ENCODE measurements around the gene STAMBP. TPM values are rescaled to one million over a fixed set of nuclear protein-coding genes. Genes with fewer than 3 reads are reported as not detected.

The STAMBP gene
- total RNA-seq, 1 donor from 2014 or later, result 39.1 TPM

- Mint-ChIP-seq H3K4me1 (ENCODE audit: unreplicated experiment) (peaks cover 24% of the 10 kb centered on the region), H3K27me3 (ENCODE audit: unreplicated experiment) (no peaks in the 10 kb centered on the region), H3K27ac (ENCODE audit: unreplicated experiment) (no peak overlapping the region), H3K4me3 (ENCODE audit: unreplicated experiment) (no peak overlapping the region), H3K36me3 (ENCODE audit: unreplicated experiment) (peaks cover 25% of the 10 kb centered on the region), H3K9me3 (ENCODE audit: unreplicated experiment) (no peaks in the 10 kb centered on the region)
- no peak for DNase-seq (ENCODE audit: extremely low spot score, unreplicated experiment)
- TF ChIP-seq, protein P1, sequence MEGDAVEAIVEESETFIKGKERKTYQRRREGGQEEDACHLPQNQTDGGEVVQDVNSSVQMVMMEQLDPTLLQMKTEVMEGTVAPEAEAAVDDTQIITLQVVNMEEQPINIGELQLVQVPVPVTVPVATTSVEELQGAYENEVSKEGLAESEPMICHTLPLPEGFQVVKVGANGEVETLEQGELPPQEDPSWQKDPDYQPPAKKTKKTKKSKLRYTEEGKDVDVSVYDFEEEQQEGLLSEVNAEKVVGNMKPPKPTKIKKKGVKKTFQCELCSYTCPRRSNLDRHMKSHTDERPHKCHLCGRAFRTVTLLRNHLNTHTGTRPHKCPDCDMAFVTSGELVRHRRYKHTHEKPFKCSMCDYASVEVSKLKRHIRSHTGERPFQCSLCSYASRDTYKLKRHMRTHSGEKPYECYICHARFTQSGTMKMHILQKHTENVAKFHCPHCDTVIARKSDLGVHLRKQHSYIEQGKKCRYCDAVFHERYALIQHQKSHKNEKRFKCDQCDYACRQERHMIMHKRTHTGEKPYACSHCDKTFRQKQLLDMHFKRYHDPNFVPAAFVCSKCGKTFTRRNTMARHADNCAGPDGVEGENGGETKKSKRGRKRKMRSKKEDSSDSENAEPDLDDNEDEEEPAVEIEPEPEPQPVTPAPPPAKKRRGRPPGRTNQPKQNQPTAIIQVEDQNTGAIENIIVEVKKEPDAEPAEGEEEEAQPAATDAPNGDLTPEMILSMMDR (IDR thresholded peaks at IDR 0.05), result no peak
Observed at GRCh38 chr2:73836141-73836943, 7.6 kb downstream of the STAMBP start.

DNA sequence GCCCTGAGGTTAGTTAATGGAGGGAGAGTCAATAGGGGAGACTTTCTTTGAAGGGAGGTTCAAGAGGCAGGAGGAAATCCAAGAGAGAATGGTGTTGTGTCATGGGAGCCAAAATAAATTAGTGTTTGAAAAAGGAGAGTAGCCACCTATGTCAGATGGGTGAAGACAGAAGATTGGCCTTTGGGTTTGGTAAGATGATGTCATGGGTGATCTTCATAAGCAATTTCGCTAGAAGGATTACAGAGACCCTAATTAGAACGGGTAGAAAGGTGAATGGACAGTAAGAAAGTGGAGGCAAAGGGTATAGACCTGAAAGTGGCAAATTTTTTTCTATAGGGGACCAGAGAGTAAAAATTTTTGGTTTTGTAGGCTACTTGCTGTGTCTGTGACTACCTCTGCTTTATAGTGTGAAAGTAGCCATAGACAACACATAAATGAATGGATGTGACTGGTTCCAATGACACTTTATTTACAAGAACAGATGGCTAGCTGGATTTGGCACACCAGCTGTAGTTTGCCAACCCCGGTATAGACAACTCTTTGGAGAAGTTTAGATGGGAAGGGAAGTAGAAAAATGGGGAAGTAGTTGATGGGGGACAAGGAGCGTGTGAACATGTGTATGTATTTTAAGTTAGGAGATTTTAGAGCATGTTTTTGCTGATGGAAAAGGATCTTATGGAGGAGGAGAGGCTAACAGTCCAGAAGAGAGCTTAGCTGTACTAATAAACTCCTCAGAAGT lies 9.3 kb downstream of the STAMBP start:
- TF ChIP-seq, protein P1 (IDR thresholded peaks at IDR 0.05), result no peak
- Mint-ChIP-seq H3K27ac (ENCODE audit: unreplicated experiment) (peak overlapping the region; percentile 15), H3K4me1 (ENCODE audit: unreplicated experiment) (peaks cover 18% of the 10 kb centered on the region), H3K9me3 (ENCODE audit: unreplicated experiment) (no peaks in the 10 kb centered on the region), H3K36me3 (ENCODE audit: unreplicated experiment) (peaks cover 20% of the 10 kb centered on the region), H3K27me3 (ENCODE audit: unreplicated experiment) (no peaks in the 10 kb centered on the region), H3K4me3 (ENCODE audit: unreplicated experiment) (no peak overlapping the region)
- DNase-seq (ENCODE audit: extremely low spot score, unreplicated experiment), result no peak

- Mint-ChIP-seq H3K27me3 (ENCODE audit: unreplicated experiment) (no peaks in the 10 kb centered on the region), H3K27ac (ENCODE audit: unreplicated experiment) (peak overlapping the region; percentile 15), H3K4me1 (ENCODE audit: unreplicated experiment) (peaks cover 18% of the 10 kb centered on the region), H3K9me3 (ENCODE audit: unreplicated experiment) (no peaks in the 10 kb centered on the region), H3K4me3 (ENCODE audit: unreplicated experiment) (no peak overlapping the region), H3K36me3 (ENCODE audit: unreplicated experiment) (peaks cover 13% of the 10 kb centered on the region)
- TF ChIP-seq, protein P1 (IDR thresholded peaks at IDR 0.05), result no peak
- no peak for DNase-seq (ENCODE audit: extremely low spot score, unreplicated experiment)
Observed at GRCh38 chr2:73838889-73839534, 10.3 kb downstream of the STAMBP start.

- DNase-seq (ENCODE audit: extremely low spot score, unreplicated experiment), result no peak
- Mint-ChIP-seq H3K4me1 (ENCODE audit: unreplicated experiment) (peaks cover 18% of the 10 kb centered on the region), H3K27ac (ENCODE audit: unreplicated experiment) (peak overlapping the region; percentile 15), H3K27me3 (ENCODE audit: unreplicated experiment) (no peaks in the 10 kb centered on the region), H3K4me3 (ENCODE audit: unreplicated experiment) (no peak overlapping the region), H3K9me3 (ENCODE audit: unreplicated experiment) (no peaks in the 10 kb centered on the region), H3K36me3 (ENCODE audit: unreplicated experiment) (peaks cover 15% of the 10 kb centered on the region)
- TF ChIP-seq, protein P1 (IDR thresholded peaks at IDR 0.05), result no peak
Observed at GRCh38 chr2:73839653-73840411, 11.1 kb downstream of the STAMBP start.

All from osteocyte (in vitro differentiated cells).